ENCODE data around the gene FBXW7.

GRCh38 chr4:152328582-152328981 lies 207.3 kb downstream of the FBXW7 start:
- no peak for TF ChIP-seq CTCF (IDR thresholded peaks at IDR 0.05)
- no peak for TF ChIP-seq POLR2A (IDR thresholded peaks at IDR 0.05)

Data from body of pancreas (tissue), 4 donors.